ENCODE measurements around the gene FHDC1.

Gene FHDC1

GRCh38 chr4:152983221-152983620 is 47.1 kb downstream of the FHDC1 start:
- TF ChIP-seq ZNF384 (IDR thresholded peaks at IDR 0.05), result no peak
- no peak for TF ChIP-seq ARNT (IDR thresholded peaks at IDR 0.05)
- TF ChIP-seq SUZ12 (IDR thresholded peaks at IDR 0.05), result no peak
- TF ChIP-seq LEF1 (IDR thresholded peaks at IDR 0.05; ENCODE audit: borderline replicate concordance), result no peak
- no peak for TF ChIP-seq NFRKB (IDR thresholded peaks at IDR 0.05)
- no peak for TF ChIP-seq SP1 (IDR thresholded peaks at IDR 0.05)
- no peak for TF ChIP-seq FOXA1 (IDR thresholded peaks at IDR 0.05)
- no peak for TF ChIP-seq TARDBP (IDR thresholded peaks at IDR 0.05)
- no peak for TF ChIP-seq CTBP1 (IDR thresholded peaks at IDR 0.05; ENCODE audit: borderline replicate concordance)
- TF ChIP-seq ELF4 (IDR thresholded peaks at IDR 0.05), result no peak
- TF ChIP-seq BHLHE40 (IDR thresholded peaks at IDR 0.05; ENCODE audit: borderline replicate concordance), result no peak
- no peak for TF ChIP-seq PKNOX1 (IDR thresholded peaks at IDR 0.05)
- TF ChIP-seq FOXK2 (IDR thresholded peaks at IDR 0.05), result no peak
- ChIA-PET CTCF (interaction anchor here (1.0 kb wide), 1 partner anchor 27 kb away, joined by 3 read pairs; no protein-coding TSS in a partner anchor), POLR2A (no interaction called here)
- no peak for DNase-seq (ENCODE audit: extremely low spot score)

GRCh38 chr4:152983774-152984411 is 47.8 kb downstream of the FHDC1 start:
- CTCF ChIA-PET, result interaction anchor here (0.6 to 1.0 kb wide), 2 partner anchors 10 to 27 kb away, joined by 3 to 4 read pairs; no protein-coding TSS in a partner anchor
- no peak for DNase-seq (ENCODE audit: extremely low spot score)
- TF ChIP-seq LEF1 (IDR thresholded peaks at IDR 0.05; ENCODE audit: borderline replicate concordance) (no peak), NFRKB (IDR thresholded peaks at IDR 0.05) (no peak), HDGF (IDR thresholded peaks at IDR 0.05; ENCODE audit: borderline replicate concordance) (no peak), ZNF384 (IDR thresholded peaks at IDR 0.05) (no peak), CTBP1 (IDR thresholded peaks at IDR 0.05; ENCODE audit: borderline replicate concordance) (no peak), PKNOX1 (IDR thresholded peaks at IDR 0.05) (no peak), L3MBTL2 (conservative IDR thresholded peaks at IDR 0.05) (no peak), TARDBP (IDR thresholded peaks at IDR 0.05) (no peak), ARNT (IDR thresholded peaks at IDR 0.05) (no peak), SP1 (IDR thresholded peaks at IDR 0.05) (no peak), FOXK2 (IDR thresholded peaks at IDR 0.05) (no peak), BHLHE40 (IDR thresholded peaks at IDR 0.05; ENCODE audit: borderline replicate concordance) (no peak), SUZ12 (IDR thresholded peaks at IDR 0.05) (no peak), ELF4 (IDR thresholded peaks at IDR 0.05) (no peak), FOXM1 (IDR thresholded peaks at IDR 0.05; ENCODE audit: borderline replicate concordance) (no peak), FOXA1 (IDR thresholded peaks at IDR 0.05) (no peak)
- POLR2A ChIA-PET, result no interaction called here

DNA sequence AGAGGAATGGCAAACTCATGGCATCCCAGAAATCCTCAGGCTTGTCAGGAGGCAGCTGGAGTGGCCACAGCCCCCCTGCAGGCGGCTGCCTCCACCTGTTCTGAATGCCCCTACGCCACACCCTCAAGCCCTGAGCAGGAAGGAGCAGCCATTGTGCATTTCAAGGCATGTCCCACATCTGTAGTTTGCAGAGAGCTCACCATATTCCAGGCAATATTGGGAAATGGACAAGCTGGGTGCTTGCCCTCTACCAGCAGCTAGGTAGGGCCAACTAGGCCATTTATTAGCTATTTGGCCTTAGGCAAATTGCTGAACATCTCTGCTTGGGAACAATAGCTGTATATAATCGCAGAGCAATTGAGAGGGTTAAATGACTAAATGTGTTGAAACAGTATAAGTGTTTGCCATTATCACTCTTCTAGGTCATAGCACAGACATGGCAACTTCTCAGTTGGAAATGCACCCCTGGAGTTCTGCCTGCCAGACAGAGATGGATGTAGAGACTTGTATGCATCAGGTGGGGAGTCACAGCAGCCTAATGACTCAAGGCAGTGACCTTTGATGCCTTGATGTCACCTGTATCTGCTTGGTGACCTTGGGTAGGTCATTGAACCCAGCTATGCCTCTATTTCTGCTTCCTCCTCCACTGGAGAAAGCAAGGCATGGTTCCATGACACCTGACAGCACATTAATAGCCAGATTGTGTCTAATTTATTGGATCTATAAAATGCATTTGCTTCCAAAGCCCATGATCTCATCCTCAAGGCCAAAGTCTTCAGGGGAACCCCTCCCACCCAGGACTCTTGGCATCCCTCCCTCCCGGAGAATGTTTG is 52.8 kb downstream of the FHDC1 start:
- no peak for DNase-seq (ENCODE audit: extremely low spot score)
- ChIA-PET POLR2A (no interaction called here), CTCF (no interaction called here)
- TF ChIP-seq L3MBTL2 (conservative IDR thresholded peaks at IDR 0.05) (no peak), BHLHE40 (IDR thresholded peaks at IDR 0.05; ENCODE audit: borderline replicate concordance) (no peak)

GRCh38 chr4:152989554-152989970 is 53.4 kb downstream of the FHDC1 start:
- ChIA-PET CTCF (no interaction called here), POLR2A (no interaction called here)
- no peak for TF ChIP-seq SUZ12 (IDR thresholded peaks at IDR 0.05)
- no peak for TF ChIP-seq PKNOX1 (IDR thresholded peaks at IDR 0.05)
- TF ChIP-seq TARDBP (IDR thresholded peaks at IDR 0.05), result no peak
- no peak for TF ChIP-seq ELF4 (IDR thresholded peaks at IDR 0.05)
- TF ChIP-seq ARNT (IDR thresholded peaks at IDR 0.05), result no peak
- TF ChIP-seq L3MBTL2 (conservative IDR thresholded peaks at IDR 0.05), result no peak
- TF ChIP-seq BHLHE40 (IDR thresholded peaks at IDR 0.05; ENCODE audit: borderline replicate concordance), result no peak
- TF ChIP-seq ZNF384 (IDR thresholded peaks at IDR 0.05), result no peak
- no peak for TF ChIP-seq SP1 (IDR thresholded peaks at IDR 0.05)
- no peak for DNase-seq (ENCODE audit: extremely low spot score)

DNA sequence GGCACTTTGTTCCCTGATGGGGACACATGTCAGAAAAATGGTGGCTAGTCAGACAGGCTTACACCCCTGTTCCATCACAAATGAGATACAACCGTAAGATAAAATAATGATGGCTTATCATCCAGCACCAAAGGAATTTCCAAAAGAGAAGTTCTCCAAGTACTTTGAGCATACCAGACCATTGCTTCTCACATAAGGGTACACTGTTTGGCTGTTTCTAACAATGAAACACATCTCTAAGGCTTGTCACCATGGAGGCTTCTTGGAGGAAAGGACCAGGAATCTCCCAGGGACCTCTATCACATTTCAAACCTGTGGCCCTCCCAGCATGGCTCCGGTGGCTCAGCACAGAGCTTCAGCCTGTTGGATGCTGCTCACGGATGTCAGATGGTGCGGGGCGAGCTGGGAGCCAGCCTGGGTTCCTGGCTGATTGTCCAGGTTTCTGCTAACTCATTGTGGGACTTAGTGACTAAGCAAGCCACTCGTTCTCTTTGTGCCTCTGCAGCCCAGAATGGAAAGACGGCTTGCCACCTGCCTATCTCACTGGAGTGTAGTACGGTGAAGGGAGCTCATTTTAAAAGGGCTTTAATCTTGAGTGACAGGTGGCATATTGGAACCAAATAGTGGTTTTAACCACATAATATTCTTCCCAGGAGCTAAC is 54.5 kb downstream of the FHDC1 start:
- DNase-seq (ENCODE audit: extremely low spot score), result no peak
- POLR2A ChIA-PET, result no interaction called here
- CTCF ChIA-PET, result no interaction called here
- TF ChIP-seq PKNOX1 (IDR thresholded peaks at IDR 0.05) (peak; percentile 27; the same call in 1 of the 2 replicates), LEF1 (IDR thresholded peaks at IDR 0.05; ENCODE audit: borderline replicate concordance) (no peak), ZNF384 (IDR thresholded peaks at IDR 0.05) (no peak), CTBP1 (IDR thresholded peaks at IDR 0.05; ENCODE audit: borderline replicate concordance) (no peak), SP1 (IDR thresholded peaks at IDR 0.05) (no peak)

Data from HEK293T (cell line).